GM12875 (cell line): Measurements from ENCODE around the gene RPL35.

Experiments
- H3K4me3 ChIP-seq: one replicate; pipeline ENCODE4 v1.5.1; 2011; ENCODE audit warnings: low read depth, low read length, control low read depth
- CTCF ChIP-seq: IDR thresholded peaks from 2 replicates; pipeline ENCODE4 v1.5.1; 2011; ENCODE audit warnings: low read depth, mild to moderate bottlenecking, control low read depth, inconsistent platforms, low read length, moderate library complexity, borderline replicate concordance; ENCODE audit not compliant: insufficient read depth

RPL35 gene

DNA sequence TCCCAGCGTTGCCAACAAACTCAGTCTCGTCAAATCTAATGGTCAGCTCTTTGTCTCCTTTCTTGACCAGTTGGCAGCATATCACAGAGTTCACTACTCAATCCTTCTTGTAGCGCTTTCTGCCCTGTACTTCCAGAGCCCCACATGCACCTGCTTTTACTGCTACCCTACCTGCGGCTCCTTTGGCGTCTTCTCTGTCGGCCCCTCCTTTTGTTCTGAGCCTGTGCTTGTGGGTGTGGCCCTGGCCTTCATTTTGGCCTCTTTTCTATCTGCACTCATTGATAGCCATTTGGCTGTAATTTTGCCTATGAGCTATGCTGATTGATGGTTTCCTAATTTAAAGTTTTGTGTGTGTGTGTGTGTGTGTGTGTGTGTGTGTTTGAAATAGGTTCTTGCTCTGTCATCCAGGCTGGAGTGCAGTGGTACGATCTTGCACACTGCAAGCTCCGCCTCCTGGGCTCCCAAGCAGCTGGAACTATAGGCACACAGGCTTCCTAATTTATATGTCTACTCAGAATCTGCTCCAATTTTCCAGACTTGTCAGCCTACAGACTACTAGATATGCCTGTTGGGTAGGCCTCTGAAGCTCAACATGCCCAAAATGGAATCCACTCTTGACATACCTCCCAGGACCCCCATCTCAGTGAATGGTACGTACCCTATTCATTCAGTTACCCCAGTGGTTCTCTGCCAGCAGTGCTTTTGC lies 32.4 kb upstream of the RPL35 start:
- no peak for TF ChIP-seq CTCF
- no peak overlapping the region for H3K4me3 ChIP-seq

DNA sequence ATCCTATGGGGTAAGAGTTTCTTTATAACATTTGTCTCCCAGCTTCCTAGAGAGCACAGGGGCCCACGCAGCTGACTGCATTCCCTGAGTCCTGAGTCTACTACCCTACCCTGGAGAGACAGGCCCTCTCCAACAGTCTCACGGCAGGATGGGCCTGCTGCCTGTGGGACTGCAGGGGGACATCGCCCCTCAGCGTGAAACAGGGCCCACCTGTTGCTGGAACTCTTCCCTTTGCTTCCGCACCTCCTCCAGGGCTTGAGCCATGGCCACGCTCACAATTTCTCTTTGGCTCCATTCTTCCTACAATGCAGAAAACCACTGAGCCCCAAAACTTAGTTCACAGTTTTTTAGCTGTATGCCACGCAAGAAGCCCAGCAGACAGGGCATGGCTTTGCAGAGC lies 28.4 kb upstream of the RPL35 start:
- H3K4me3 ChIP-seq, result no peak overlapping the region
- no peak for TF ChIP-seq CTCF

GRCh38 chr9:124889006-124889405 lies 27.2 kb upstream of the RPL35 start:
- TF ChIP-seq CTCF, result no peak
- H3K4me3 ChIP-seq, result no peak overlapping the region

DNA sequence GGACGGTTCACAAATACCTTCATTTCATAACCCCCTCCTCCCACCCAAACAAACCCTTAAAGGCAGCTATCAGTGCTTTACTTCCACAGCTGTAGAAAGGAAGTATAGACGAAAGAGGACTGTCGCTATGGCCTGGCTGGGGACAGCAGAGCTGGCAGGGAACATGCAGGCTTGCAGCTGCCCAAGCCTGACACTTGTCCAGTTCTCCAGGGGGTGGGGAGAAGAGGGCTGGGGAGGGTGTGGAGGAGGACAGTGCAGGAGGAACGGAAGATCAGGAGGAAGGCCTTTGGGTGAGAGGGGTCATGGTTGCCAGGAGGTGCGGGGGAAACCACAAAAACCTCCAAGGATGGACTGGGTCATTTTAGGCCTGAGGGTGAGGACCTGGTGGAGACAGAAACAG lies 26.1 kb upstream of the RPL35 start:
- TF ChIP-seq CTCF, result no peak
- H3K4me3 ChIP-seq, result no peak overlapping the region

- H3K4me3 ChIP-seq, result no peak overlapping the region
- TF ChIP-seq CTCF, result no peak
These were observed 25.2 kb upstream of the RPL35 start for GRCh38 chr9:124886866-124887492.

DNA sequence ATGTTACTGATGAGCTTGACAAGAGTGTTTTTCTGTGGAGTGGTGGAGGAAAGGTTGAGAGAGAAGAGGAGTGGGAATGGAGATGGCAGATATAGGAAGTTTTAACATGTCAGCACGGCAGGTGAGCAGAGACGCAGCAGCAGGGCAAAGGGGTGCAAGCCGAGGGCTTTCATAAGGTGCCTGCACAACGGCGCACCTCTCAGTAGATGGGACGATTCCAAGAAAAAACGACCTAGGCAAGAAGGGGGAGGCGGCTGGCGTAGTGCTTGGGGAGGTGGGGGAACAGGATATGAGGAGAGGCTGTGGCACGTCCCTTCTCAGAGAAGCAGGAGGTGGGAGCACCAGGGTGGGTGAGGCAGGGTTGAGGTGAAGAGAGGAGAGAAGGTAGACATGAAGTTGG lies 24.7 kb upstream of the RPL35 start:
- no peak for TF ChIP-seq CTCF
- no peak overlapping the region for H3K4me3 ChIP-seq

GRCh38 chr9:124885551-124885950 lies 23.8 kb upstream of the RPL35 start:
- no peak overlapping the region for H3K4me3 ChIP-seq
- TF ChIP-seq CTCF, result no peak
